A673 (cell line): Measurements from ENCODE around the gene AAMP.

Source experiments
- CTCF ChIP-seq: fragments of 300-800, 200-600 bp; sonication (generic); conservative IDR thresholded peaks from 2 replicates; pipeline ENCODE4 v1.5.1; 2017; ENCODE audit warnings: low read depth, mild to moderate bottlenecking, antibody characterized with exemption, low read length, moderate library complexity, mixed read lengths
- EZH2 ChIP-seq: fragments of 200-600 bp; sonication (generic); IDR thresholded peaks from 2 replicates; pipeline ENCODE4 v1.6.1; 2017; ENCODE audit warnings: borderline replicate concordance, low read depth, mild to moderate bottlenecking, mixed read lengths, antibody characterized with exemption, low read length; ENCODE audit not compliant: poor library complexity, severe bottlenecking

GRCh38 chr2:218223046-218223445 is 46.9 kb downstream of the AAMP start:
- TF ChIP-seq CTCF: no peak
- no peak for TF ChIP-seq EZH2
